SKM-1 treated with dmso at 0.1 percent for 144 hours (cell line): ENCODE data around the gene SH2D3C.
A peak's percentile ranks its signal among the peaks of the same experiment; 100 is the strongest.

Experiments
- DNase-seq: peaks from one replicate; lab custom pipeline; 2025; ENCODE audit not compliant: unreplicated experiment; lab: John Stamatoyannopoulos, UW

Gene SH2D3C

DNA sequence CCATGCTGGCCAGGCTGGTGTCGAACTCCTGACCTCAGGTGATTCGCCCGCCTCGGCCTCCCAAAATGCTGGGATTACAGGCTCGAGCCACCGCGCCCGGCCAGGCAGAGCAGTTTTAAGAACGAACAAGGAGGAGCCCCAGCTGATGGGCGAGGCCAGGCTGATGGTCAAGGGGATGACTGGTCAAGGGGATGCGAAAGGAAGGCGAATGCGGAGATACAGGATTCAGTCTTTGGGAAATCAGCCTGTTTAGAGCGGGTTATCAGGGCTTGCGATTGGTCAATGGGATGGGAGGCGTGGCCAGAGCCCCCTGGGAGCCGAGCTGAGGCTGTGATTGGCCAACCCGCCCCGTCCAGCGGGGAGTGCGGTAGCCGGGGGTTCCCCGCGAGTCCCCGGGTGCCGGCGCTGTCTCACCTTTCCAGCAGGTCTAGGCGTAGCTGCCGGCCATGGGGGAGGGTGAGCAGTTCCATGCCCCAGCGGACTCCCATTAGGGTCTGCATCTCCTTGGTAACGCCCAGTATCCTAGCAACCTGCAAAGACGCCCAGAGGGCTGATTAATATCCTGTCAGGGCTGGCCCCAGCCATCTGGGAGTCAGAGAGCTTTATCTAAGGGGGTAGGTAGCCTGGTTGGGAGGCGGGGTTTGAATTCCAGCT lies 35.9 kb downstream of the SH2D3C start:
- no peak for DNase-seq

DNA sequence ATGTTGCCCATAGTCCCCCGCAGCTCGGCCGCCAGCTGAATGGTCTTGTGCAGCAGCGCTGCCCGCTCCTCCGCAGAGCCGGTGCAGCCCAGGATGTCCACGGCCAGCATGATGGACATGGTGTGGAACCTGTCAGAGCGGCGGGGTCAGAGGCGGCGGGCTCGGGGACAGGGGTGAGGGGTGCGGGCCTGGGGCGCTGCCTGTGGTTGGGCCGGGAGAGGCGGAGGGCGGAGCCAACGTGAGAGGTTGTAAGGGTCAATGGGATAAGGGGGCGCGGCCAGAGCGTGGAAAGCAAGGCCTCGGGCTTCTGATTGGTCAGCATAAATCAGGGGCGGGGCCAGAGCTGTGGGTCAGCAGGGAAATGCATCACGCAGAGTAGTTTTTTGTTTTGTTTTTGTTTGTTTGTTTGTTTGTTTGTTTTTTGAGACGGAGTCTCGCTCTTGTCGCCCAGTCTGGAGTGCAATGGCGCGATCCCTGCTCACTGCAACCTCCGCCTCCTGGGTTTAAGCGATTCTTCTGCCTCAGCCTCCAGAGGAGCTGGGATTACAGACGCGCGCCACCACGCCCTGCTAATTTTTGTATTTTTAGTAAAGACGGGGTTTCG lies 36.5 kb downstream of the SH2D3C start:
- no peak for DNase-seq

DNA sequence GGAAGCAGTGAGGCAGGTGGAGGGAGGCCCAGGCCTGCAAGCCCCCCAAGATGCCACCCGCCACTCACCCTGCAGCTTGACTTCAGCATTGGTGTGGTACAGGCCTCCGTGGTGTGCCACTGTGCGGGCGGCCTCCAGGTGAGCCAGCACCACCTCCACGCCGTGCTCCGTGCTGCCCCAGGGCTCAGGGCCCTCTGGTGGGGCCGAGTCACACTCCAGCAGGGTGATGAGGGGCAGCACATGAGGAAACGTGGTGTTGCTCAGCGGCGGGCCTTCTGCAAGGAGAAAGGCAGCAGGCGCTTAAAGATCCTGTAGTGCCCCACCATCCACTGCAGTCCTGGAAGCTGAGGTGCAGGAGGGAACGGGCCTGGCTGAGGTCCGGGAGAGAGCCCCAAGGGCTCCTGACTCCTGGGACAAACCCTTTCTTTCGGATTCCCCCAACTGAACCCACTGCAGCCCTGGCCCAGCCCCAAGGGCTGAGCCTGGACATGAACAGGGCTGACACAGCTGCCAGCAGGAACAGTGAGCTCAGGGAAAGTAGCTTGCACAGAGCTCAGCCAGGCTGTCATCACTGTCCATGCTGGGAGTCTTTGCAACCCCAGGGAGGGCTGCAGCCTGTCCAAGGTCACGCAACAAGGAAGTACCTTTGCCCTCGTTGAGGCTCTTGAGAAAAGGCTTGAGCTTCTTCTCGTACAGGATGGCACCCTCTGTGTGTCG lies 38.7 kb downstream of the SH2D3C start:
- no peak for DNase-seq

DNA sequence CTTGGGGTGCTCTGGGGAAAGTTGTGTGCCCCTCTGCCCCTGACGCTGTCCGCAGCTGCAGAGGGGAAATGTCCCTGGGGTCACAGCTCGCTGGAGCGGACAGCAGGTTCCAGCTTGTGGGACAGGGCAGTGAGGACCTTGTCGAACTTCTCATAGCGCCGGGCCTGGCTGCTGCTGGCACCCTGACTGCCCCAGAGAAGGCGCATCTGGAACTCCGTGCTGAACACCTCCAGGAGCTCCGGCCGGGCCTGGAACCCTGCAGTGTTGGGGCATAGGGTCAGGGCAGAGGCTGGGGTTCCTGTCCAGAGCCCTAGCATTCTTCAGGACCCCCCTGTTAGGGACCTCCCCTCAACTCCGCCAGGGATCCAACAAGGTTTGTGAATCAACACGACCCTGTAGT lies 39.8 kb downstream of the SH2D3C start:
- no peak for DNase-seq

DNA sequence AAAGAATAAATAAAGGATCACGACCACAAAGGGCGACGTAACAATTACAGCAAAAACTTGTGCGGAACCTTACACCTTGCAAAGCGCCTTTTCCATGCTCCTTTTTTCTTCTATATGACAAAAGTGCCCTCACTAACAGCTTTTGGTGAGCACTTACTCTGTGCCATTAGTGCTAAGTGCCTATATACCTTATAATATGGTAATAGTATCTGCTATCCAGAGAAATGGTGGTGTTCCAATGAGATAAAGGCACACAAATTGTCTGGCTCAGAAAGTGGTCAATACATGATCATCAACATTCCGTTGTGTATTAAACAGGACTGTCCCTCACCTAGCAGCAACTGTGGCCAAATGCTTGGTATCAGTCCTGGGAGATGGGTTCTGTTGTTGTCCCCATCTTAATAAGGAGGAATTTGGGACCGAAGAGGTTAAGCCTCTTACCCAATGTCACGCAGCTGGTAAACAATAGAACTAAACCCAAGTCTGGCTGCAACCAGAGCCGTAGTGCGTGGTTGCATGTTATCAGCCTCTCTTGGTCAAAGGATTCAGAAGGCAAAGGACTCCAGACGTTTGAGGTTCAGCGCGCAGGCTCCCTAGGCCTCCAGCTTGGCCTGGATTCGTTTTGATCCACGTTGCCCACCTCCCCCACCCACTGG lies 42.8 kb downstream of the SH2D3C start:
- no peak for DNase-seq

DNA sequence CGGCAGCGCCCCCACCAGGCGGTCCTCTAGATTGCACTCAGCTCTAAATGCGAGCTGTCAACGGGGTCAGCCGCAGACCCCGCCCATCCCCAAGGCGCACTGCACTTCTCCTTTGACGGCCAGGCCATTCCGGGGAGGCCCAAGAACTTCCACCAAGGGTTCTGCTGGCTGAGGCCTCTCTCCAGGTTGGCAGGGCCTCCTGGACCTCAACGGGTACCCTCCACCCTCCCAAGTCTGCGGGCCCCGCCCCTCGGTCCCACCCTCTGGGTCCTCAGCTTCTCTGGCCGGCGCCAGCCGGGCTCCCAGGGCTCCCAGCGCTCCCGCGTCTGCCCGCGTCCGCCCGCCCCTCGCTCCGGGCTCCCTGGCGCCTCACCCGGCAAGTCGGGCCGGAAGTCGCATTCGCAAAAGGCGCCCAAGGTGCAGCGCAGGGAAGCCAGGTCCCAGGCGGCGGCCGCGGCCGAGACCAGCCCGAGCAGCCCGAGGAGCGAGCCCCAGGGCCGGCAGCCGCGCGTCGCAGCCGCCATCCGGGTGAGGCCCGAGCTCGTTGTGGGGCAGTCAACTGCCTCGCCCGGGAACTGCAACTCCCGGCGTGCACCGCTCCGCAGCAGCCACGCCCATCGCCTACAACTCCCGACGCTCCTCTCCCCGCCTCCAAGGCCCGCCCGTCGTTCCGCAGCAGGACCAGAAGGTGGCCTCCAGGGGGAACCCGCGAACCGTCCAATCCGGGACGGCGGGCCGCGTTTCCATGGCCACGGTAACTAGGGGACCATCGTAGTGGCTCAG lies 43.5 kb downstream of the SH2D3C start, which contains the start of gene TOR2A:
TSS of gene TOR2A (minus strand) at position 548 of the 783 bp plus-strand sequence. CDS start at position 524, 24 bp downstream.
- peak; percentile 97 for DNase-seq

DNA sequence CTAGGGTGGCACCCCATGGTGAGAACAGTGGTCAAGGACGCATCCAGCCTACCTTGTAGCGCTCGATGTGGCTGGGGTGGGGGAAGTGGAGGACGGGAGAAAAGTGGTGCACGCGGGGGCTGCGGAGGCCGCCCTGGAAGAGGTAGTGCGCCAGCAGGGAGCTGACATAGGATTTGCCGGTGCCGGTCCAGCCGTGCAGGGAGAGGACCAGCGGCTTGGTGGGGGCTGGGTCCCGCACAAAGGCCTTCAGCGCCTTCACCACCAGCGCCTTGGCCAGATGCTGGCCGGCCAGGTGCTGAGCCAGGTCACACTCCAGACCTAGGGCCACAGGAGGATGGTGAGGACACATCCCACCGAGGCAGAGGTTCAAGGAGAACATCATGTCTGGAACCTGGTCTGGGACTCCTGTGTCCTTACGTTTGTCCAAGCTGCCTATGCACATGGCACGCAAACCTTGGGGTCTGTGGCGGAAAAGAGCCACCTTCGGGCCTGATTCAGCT lies 44.2 kb downstream of the SH2D3C start:
- no peak for DNase-seq

DNA sequence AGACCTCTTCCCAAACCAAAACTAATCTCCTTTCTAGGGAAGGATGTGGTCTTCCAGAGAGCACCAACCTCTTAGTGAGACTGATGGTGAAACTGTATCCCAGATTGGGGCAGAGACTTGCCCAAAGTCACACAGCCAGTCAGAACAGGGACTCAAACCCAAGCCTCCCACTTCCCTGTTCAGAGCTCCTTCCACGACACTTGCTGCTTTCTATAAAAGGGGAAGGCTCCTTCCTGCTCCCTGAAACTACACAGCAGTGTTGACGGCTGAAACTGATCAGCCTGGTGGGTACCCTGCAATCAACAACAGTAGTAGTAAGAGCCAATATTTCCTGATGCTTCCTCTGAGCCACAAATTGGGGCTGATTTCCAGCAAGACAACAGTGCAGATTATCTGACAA lies 44.9 kb downstream of the SH2D3C start:
- no peak for DNase-seq

DNA sequence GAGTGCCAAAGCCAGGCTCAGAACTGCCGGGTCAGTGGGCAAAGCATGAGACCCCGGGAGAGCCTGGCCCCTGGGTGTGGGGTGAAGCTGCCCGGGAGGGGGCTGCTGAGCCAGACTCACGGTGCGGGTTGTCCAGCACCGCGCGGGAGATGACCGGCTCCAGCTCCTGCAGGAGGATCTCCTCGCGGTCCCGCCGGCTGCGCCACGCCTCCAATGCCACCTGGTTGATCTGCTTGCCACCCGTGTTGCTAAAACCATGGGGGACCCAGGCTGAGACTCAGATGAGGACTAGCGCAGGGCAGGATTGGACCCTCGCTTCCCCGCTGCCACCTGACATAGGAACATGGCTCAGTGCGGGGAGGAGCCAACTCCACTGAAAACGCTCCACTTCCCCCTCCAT lies 46.0 kb downstream of the SH2D3C start:
- DNase-seq = no peak

DNA sequence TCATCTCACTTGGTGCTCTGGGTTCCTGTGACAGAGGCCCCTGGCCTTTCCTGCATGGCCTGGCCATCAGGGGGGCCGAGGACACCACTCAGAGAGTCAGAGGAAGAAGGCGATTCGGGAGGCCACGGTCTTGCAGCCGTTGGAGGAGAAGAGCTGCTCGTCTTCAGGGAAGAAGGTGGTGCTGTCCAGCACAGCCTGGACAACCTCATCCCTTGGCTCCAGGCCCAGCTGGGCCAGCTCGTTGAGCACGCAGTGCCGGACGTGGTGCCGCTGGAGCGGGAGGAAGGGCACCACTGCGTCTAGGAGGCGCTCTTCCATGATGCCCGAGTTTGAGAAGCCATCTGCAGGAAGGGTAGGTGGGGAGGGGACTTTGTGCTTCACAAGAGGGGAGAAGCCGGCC lies 46.5 kb downstream of the SH2D3C start:
- DNase-seq = no peak

DNA sequence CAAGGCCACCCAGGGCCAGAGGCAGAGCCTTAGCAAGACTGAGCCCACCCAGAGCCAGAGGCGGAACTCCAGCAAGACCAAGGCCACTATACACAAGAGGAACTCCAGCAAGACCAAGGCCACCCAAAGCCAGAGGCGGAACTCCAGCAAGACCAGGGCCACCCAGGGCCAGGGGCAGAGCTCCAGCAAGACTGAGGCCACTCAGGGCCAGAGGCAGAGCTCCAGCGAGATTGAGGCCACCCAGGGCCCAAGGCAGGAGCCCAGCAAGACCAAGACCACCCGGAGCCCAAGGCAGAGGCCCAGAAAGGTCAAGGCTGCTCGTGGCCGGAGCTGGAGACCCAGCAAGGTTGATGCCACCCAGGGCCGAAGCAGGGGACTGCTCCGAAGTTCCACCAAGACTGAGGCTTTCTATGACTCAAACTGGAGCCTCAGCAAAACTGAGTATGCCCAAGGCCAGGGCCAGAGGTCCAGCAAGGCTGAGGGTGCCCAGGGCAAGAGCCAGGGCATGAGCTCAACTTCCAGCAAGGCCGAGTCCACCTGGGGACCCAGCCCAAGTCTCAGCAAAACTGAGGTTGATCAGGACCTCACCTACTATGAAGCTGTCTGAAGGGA lies 47.6 kb downstream of the SH2D3C start:
- no peak for DNase-seq

DNA sequence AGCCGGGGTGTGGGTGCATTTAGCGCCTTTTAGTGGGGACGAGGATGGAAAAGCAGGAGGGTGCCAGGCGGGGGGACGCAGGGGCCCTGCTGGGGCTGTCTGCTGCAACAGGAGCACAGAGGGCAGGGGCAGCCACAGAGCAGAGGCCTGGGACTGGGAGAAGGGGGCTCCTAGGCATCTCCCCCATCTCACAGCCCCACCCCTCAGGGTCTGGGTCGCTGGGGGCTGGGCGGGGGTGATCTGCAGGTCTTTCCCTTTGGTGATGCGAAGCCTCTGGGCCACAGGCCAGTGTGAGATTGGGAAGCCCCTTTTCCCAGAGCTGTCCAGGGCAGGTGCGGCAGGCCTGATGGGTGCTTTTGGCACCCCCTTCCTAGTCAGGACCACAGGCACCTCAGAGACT lies 48.2 kb downstream of the SH2D3C start:
- no peak for DNase-seq

DNA sequence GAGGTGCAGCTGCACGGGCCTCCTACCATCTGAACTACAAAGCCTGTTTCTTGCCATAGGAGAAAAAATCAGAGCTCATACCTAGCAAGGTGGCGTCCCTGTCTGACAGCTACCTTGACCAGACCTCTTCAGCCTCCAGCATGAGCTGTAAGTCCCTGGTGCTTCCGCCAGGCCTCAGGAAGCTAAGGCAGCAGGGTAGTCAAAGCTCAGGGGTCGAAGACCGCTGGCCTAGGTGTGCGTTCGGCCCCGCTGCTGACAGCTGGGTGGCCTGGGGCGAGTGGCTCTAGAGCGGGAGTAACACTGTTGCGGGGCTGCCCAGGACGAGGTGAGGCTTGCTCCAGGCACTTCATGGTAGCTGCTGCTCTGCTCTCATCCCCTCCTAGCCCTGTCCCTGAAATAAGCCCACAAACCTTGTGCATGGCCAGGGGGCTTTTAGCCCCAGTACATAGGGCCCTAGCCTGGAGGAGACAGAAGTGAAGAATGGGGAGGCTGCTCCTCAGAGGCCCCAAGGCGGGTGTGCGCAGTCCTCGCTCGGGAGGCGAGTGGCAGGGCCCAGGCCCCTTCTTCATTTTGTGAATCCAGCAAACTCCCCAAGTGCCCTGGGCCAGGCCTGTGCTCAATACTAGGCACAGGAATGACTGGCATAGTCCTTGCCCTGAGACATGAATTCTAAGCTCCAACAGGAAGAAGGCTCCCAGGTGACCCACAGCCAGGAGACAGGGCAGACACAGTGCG lies 48.8 kb downstream of the SH2D3C start:
- no peak for DNase-seq

DNA sequence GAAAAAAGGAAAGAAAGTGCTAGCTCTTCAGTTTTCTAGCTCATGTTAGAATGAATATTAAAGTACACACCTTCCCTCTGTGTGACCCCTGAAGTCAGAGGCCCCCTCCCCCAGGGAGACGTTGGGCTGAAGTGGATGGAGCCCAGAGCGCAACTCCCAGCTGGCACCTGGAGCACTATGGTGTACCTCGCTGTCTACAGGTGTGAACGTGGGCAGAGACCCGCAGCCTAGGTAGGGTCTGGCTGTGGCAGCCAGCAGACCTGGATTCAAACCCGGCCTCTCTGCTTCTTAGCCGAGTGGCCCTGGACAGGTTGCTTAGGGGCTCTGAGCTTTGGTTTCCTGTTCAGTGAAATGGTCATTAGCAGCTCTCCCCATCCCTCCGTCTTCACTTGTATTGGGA lies 49.7 kb downstream of the SH2D3C start:
- no peak for DNase-seq

DNA sequence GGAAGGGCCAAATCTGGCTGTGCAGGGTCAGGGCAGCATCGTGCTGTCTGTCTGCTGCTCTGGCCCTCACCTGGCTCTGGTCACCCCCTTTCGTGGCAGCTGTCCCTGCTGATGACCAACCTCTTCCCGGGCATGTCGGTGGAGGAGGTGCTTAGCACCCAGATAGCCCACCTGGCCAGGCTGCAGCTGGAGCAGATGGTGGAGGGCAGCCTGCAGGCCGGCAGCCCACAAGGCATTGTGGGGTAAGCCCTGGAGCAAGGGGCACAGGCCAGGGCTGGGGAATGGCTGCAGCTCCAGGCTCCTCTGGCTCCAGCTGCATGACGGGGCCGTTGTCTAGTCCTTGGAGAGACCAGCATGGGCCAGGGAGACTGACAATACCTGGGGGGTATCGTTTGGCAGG lies 51.6 kb downstream of the SH2D3C start:
- no peak for DNase-seq

DNA sequence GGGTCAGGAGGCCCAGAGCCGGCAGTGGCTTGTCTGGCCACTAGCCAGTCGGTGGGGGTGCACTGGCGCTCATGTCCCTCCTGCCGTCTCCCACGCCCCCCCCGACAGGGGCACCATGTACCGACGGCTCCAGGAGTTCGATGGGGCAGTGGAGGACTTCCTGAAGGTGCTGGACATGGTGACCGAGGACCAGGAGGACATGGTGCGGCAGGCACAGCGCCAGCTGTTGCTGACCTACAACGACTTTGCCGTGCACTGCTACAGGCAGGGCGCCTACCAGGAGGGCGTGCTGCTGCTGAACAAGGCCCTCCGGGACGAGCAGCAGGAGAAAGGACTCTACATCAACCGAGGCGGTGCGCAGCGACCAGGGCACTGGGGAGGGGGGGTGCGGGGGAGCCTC lies 54.5 kb downstream of the SH2D3C start:
- DNase-seq = no peak

DNA sequence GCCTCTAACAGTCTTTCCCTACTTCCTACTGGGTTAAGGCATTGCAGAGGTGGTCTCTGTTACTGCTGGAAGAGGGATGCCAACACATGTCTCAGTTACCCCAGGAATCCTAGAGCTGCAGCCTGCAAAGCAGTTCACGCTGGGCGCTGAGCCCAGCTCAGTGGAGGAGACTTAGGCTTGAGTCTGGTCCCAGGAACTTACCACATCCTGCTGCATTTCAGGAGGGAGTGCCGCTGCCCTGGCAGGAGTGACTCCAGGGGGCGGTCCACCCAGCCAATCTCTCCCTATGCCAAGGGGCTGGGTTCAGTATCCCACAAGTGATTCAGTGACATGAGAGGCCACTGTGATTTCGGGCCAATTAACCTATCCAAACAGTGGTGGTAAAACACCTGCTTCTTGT lies 55.0 kb downstream of the SH2D3C start:
- DNase-seq = no peak

DNA sequence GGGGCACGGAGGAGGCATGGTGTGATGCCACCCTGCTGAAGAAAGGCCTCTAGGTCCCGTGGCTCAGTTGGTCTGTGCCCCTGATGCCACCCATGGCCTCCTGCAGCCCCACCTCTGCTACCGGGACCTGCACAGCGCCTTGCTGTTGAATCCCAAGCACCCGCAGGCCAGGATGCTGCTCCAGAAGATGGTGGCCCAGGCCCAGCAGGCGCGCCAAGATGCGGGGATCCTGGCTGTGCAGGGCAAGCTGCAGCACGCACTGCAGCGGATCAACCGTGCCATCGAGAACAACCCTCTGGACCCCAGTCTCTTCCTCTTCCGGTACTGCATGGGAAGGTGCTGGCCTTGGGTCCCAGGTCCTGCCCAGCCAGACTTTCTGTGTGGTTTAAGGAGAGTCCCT lies 55.5 kb downstream of the SH2D3C start:
- DNase-seq = no peak

DNA sequence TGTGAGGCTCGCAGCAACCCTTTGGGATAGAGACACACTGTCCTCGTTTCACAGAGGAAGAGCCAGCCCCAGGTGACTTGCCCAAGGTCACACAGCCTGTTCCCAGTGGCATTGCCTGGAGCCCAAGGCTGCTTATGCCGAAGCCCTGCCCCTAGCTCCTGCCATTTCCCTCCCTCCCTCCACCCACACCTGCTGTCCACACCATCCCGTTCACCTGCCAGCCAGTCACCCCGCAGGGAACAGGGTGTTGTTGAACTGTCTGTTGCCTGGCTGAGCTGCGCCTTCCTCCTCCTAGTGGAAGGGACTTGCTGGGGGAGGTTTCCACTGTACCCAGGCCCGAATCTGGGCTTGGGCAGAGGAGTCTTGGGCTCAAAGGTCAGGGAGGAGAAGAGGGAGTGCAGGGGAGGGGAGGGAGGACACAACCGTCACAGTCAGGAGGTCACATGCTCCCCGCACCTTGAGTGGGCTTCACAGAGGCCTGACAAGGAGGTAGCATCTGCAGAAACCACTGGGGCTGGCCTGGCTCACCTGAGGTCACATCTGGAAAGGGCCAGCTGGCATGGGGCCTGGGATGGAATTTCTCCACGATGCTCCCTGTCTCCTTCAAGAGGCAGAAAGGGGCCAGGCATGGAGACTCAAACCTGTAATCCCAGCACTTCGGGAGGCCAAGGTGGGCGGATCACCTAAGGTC lies 56.3 kb downstream of the SH2D3C start:
- no peak for DNase-seq
